Activated naive CD8-positive, alpha-beta T cell treated with anti-CD3 and anti-CD28 coated beads for 36 hours (primary cell): Measurements from ENCODE around the gene GLIS1. TPM values are rescaled to one million over a fixed set of nuclear protein-coding genes. Genes with fewer than 3 reads are reported as not detected.
A peak's percentile ranks its signal among the peaks of the same experiment; 100 is the strongest.
"Not testable (repeated sequence)": the region's sequence is repeated elsewhere in the genome, so short reads cannot be mapped to it uniquely, and the experiment has no call there.

Source experiments
- DNase-seq: peaks from one replicate; pipeline ENCODE4 v3.0.0; 2021
- H3K27ac Mint-ChIP-seq: one replicate; pipeline ENCODE4 v1.8.0; 2022; ENCODE audit warnings: mild to moderate bottlenecking, moderate library complexity, mixed read lengths
- H3K27me3 Mint-ChIP-seq: one replicate; pipeline ENCODE4 v1.8.0; 2022; ENCODE audit warnings: mild to moderate bottlenecking, mixed read lengths
- H3K36me3 Mint-ChIP-seq: one replicate; pipeline ENCODE4 v1.8.0; 2021; ENCODE audit warnings: mild to moderate bottlenecking, mixed read lengths
- H3K4me1 Mint-ChIP-seq: one replicate; pipeline ENCODE4 v1.8.0; 2021; ENCODE audit warnings: mixed read lengths
- H3K4me3 Mint-ChIP-seq: one replicate; pipeline ENCODE4 v1.8.0; 2022; ENCODE audit warnings: mild to moderate bottlenecking, moderate library complexity, mixed read lengths
- H3K9me3 Mint-ChIP-seq: one replicate; pipeline ENCODE4 v1.8.0; 2022; ENCODE audit warnings: mixed read lengths
- total RNA-seq, 2 experiments: library from RNA; stranded (reverse); gene quantifications; one replicate each; pipeline ENCODE4 v1.2.3, GENCODE V29; 2021

GLIS1 gene
- under 1 TPM in 1 of 2 experiments, not detected in 1; 0.10 TPM for total RNA-seq

GRCh38 chr1:53739109-53739681, at the start of gene GLIS1:
TSS of gene GLIS1 (minus strand) at chr1:53739164. CDS start at chr1:53738064, 1,100 bp downstream.
- no peak within 1 kb of the TSS for H3K27ac Mint-ChIP-seq
- H3K9me3 Mint-ChIP-seq: peaks cover 9% of the 10 kb centered on the region
- DNase-seq: peak; percentile 79
- peak within 1 kb of the TSS; percentile 35 for H3K4me3 Mint-ChIP-seq
- peaks cover 4% of the 10 kb centered on the region for H3K36me3 Mint-ChIP-seq
- peaks cover 67% of the 10 kb centered on the region for H3K27me3 Mint-ChIP-seq
- no peaks in the 10 kb centered on the region for H3K4me1 Mint-ChIP-seq

GRCh38 chr1:53787655-53788054, 48.7 kb upstream of the GLIS1 start:
- no peaks in the 10 kb centered on the region for H3K27me3 Mint-ChIP-seq
- no peak for DNase-seq
- H3K4me1 Mint-ChIP-seq: peaks cover 13% of the 10 kb centered on the region
- peaks cover 32% of the 10 kb centered on the region for H3K36me3 Mint-ChIP-seq
- no peaks in the 10 kb centered on the region for H3K9me3 Mint-ChIP-seq
- H3K4me3 Mint-ChIP-seq: no peak overlapping the region
- H3K27ac Mint-ChIP-seq: no peak overlapping the region

GRCh38 chr1:53783056-53783455, 44.1 kb upstream of the GLIS1 start:
- H3K36me3 Mint-ChIP-seq: peaks cover 25% of the 10 kb centered on the region
- H3K9me3 Mint-ChIP-seq: no peaks in the 10 kb centered on the region
- H3K4me1 Mint-ChIP-seq: peaks cover 17% of the 10 kb centered on the region
- no peaks in the 10 kb centered on the region for H3K27me3 Mint-ChIP-seq
- no peak overlapping the region for H3K27ac Mint-ChIP-seq
- no peak overlapping the region for H3K4me3 Mint-ChIP-seq
- no peak for DNase-seq

- no peak overlapping the region for H3K27ac Mint-ChIP-seq
- H3K4me3 Mint-ChIP-seq: no peak overlapping the region
- peaks cover 28% of the 10 kb centered on the region for H3K36me3 Mint-ChIP-seq
- H3K4me1 Mint-ChIP-seq: peaks cover 17% of the 10 kb centered on the region
- DNase-seq: no peak
- H3K9me3 Mint-ChIP-seq: no peaks in the 10 kb centered on the region
- no peaks in the 10 kb centered on the region for H3K27me3 Mint-ChIP-seq
Observed at GRCh38 chr1:53781654-53782053, 42.7 kb upstream of the GLIS1 start.

GRCh38 chr1:53777272-53777671, 38.3 kb upstream of the GLIS1 start:
- Mint-ChIP-seq H3K36me3 (peaks cover 25% of the 10 kb centered on the region), H3K4me1 (peaks cover 4% of the 10 kb centered on the region), H3K9me3 (no peaks in the 10 kb centered on the region), H3K27me3 (no peaks in the 10 kb centered on the region), H3K27ac (no peak overlapping the region), H3K4me3 (no peak overlapping the region)
- no peak for DNase-seq

- peaks cover 30% of the 10 kb centered on the region for H3K36me3 Mint-ChIP-seq
Observed at GRCh38 chr1:53771648-53772047, 32.7 kb upstream of the GLIS1 start.

GRCh38 chr1:53769780-53770179, 30.8 kb upstream of the GLIS1 start:
- no peak for DNase-seq
- peaks cover 38% of the 10 kb centered on the region for H3K36me3 Mint-ChIP-seq
- no peaks in the 10 kb centered on the region for H3K27me3 Mint-ChIP-seq
- no peak overlapping the region for H3K4me3 Mint-ChIP-seq
- H3K27ac Mint-ChIP-seq: no peak overlapping the region
- H3K9me3 Mint-ChIP-seq: no peaks in the 10 kb centered on the region
- H3K4me1 Mint-ChIP-seq: peaks cover 20% of the 10 kb centered on the region

More at GRCh38 chr1:53771648-53772047, 32.7 kb upstream of the GLIS1 start:
- peaks cover 11% of the 10 kb centered on the region for H3K4me1 Mint-ChIP-seq
- no peak overlapping the region for H3K27ac Mint-ChIP-seq
- H3K27me3 Mint-ChIP-seq: no peaks in the 10 kb centered on the region
- no peak overlapping the region for H3K4me3 Mint-ChIP-seq
- H3K9me3 Mint-ChIP-seq: no peaks in the 10 kb centered on the region
- no peak for DNase-seq

- H3K4me1 Mint-ChIP-seq: peaks cover 20% of the 10 kb centered on the region
- no peaks in the 10 kb centered on the region for H3K27me3 Mint-ChIP-seq
- no peak overlapping the region for H3K4me3 Mint-ChIP-seq
- H3K36me3 Mint-ChIP-seq: peaks cover 42% of the 10 kb centered on the region
- H3K27ac Mint-ChIP-seq: no peak overlapping the region
- DNase-seq: no peak
- no peaks in the 10 kb centered on the region for H3K9me3 Mint-ChIP-seq
Observed at GRCh38 chr1:53769184-53769583, 30.2 kb upstream of the GLIS1 start.

- H3K9me3 Mint-ChIP-seq: peaks cover 2% of the 10 kb centered on the region
- no peaks in the 10 kb centered on the region for H3K27me3 Mint-ChIP-seq
- H3K36me3 Mint-ChIP-seq: peaks cover 59% of the 10 kb centered on the region
- DNase-seq: no peak
- H3K4me3 Mint-ChIP-seq: no peak overlapping the region
- peaks cover 20% of the 10 kb centered on the region for H3K4me1 Mint-ChIP-seq
- H3K27ac Mint-ChIP-seq: no peak overlapping the region
Observed at GRCh38 chr1:53766831-53767405, 28.0 kb upstream of the GLIS1 start.

- no peak for DNase-seq
- Mint-ChIP-seq H3K4me1 (peaks cover 18% of the 10 kb centered on the region), H3K9me3 (peaks cover 3% of the 10 kb centered on the region), H3K27me3 (no peaks in the 10 kb centered on the region), H3K4me3 (no peak overlapping the region), H3K27ac (no peak overlapping the region), H3K36me3 (peaks cover 65% of the 10 kb centered on the region)
Observed at GRCh38 chr1:53766194-53766742, 27.3 kb upstream of the GLIS1 start.

- Mint-ChIP-seq H3K4me3 (no peak overlapping the region), H3K27ac (no peak overlapping the region)
- DNase-seq: no peak
Observed at GRCh38 chr1:53765657-53766056, 26.7 kb upstream of the GLIS1 start.

GRCh38 chr1:53763911-53764310, 24.9 kb upstream of the GLIS1 start:
- no peak for DNase-seq
- H3K4me3 Mint-ChIP-seq: no peak overlapping the region
- H3K4me1 Mint-ChIP-seq: peaks cover 18% of the 10 kb centered on the region
- H3K27me3 Mint-ChIP-seq: no peaks in the 10 kb centered on the region
- H3K9me3 Mint-ChIP-seq: peaks cover 3% of the 10 kb centered on the region
- no peak overlapping the region for H3K27ac Mint-ChIP-seq
- H3K36me3 Mint-ChIP-seq: peaks cover 60% of the 10 kb centered on the region

More at GRCh38 chr1:53765657-53766056, 26.7 kb upstream of the GLIS1 start:
- Mint-ChIP-seq H3K27me3 (no peaks in the 10 kb centered on the region), H3K36me3 (peaks cover 60% of the 10 kb centered on the region), H3K4me1 (peaks cover 18% of the 10 kb centered on the region), H3K9me3 (peaks cover 3% of the 10 kb centered on the region)

- H3K4me3 Mint-ChIP-seq: no peak overlapping the region
- DNase-seq: no peak
- H3K4me1 Mint-ChIP-seq: peaks cover 17% of the 10 kb centered on the region
- peaks cover 56% of the 10 kb centered on the region for H3K36me3 Mint-ChIP-seq
- H3K27me3 Mint-ChIP-seq: no peaks in the 10 kb centered on the region
- H3K9me3 Mint-ChIP-seq: peaks cover 3% of the 10 kb centered on the region
- no peak overlapping the region for H3K27ac Mint-ChIP-seq
Observed at GRCh38 chr1:53763461-53763860, 24.5 kb upstream of the GLIS1 start.

- peaks cover 43% of the 10 kb centered on the region for H3K36me3 Mint-ChIP-seq
- DNase-seq, H3K4me1 Mint-ChIP-seq, H3K27ac Mint-ChIP-seq, H3K9me3 Mint-ChIP-seq, H3K4me3 Mint-ChIP-seq, H3K27me3 Mint-ChIP-seq: not testable (repeated sequence)
Observed at GRCh38 chr1:53760497-53760896, 21.5 kb upstream of the GLIS1 start.

GRCh38 chr1:53755874-53756273, 16.9 kb upstream of the GLIS1 start:
- DNase-seq: no peak
- H3K4me3 Mint-ChIP-seq: no peak overlapping the region
- no peaks in the 10 kb centered on the region for H3K27me3 Mint-ChIP-seq
- H3K36me3 Mint-ChIP-seq: peaks cover 10% of the 10 kb centered on the region
- peaks cover 3% of the 10 kb centered on the region for H3K4me1 Mint-ChIP-seq
- H3K9me3 Mint-ChIP-seq: no peaks in the 10 kb centered on the region
- no peak overlapping the region for H3K27ac Mint-ChIP-seq
